Transverse colon (tissue), 4 donors: ENCODE measurements around the gene MAN1C1. TPM values are rescaled to one million over a fixed set of nuclear protein-coding genes. Genes with fewer than 3 reads are reported as not detected.

Source experiments
- DNase-seq: peaks from one replicate; pipeline ENCODE4 v3.0.0-alpha.2; 2019
- H3K27ac ChIP-seq, 4 donors: fragments of 200-600 bp; sonication (generic); 2 replicates each; pipeline ENCODE4 v1.5.1; 2016 to 2018; ENCODE audit warnings: inconsistent platforms in 4 of 4
- H3K27me3 ChIP-seq: fragments of 200-600 bp; sonication (generic); 2 replicates; pipeline ENCODE4 v1.5.1; 2017; ENCODE audit warnings: inconsistent platforms
- H3K36me3 ChIP-seq, 4 donors: fragments of 200-600 bp; sonication (generic); 2 replicates each; pipeline ENCODE4 v1.5.1; 2017 to 2019; ENCODE audit warnings: inconsistent platforms in 4 of 4
- H3K4me1 ChIP-seq, 4 donors: fragments of 200-600 bp; sonication (generic); 2 replicates each; pipeline ENCODE4 v1.5.1; 2017 to 2020; ENCODE audit warnings: inconsistent platforms in 4 of 4
- H3K4me3 ChIP-seq, 4 donors: fragments of 200-600 bp; sonication (generic); 1 replicate in 1 of 4; 2 replicates in 3 of 4; pipeline versions ENCODE4 v1.5.1 to v1.6.1; 2017 to 2019; ENCODE audit warnings: inconsistent platforms in 4 of 4
- H3K9me3 ChIP-seq, 2 donors: fragments of 200-600 bp; sonication (generic); 2 replicates each; pipeline ENCODE4 v1.5.1; 2017 to 2019; ENCODE audit warnings: inconsistent platforms in 2 of 2
- CTCF ChIP-seq, 5 experiments: fragments of 200-600 bp in 3 of 5; fragments of 450-650 bp in 2 of 5; sonication (generic) in 3 of 5; IDR thresholded peaks; 1 replicate in 2 of 5; 2 replicates in 3 of 5; pipeline ENCODE4 v1.5.1; 2016 to 2017; ENCODE audit warnings: antibody characterized with exemption in 5 of 5, inconsistent platforms in 3 of 5, mild to moderate bottlenecking in 2 of 5, moderate library complexity in 1 of 5
- EP300 ChIP-seq: sonication (generic); formaldehyde crosslinking; IDR thresholded peaks from one replicate; pipeline ENCODE4 v1.6.1; 2017; ENCODE audit warnings: antibody characterized with exemption, low read depth
- POLR2A ChIP-seq: fragments of 450-650 bp; IDR thresholded peaks from one replicate; pipeline ENCODE4 v1.6.1; 2016; ENCODE audit warnings: antibody characterized with exemption, mild to moderate bottlenecking, moderate library complexity
- POLR2AphosphoS5 ChIP-seq, 3 donors: sonication (generic); formaldehyde crosslinking; IDR thresholded peaks; one replicate each; pipeline ENCODE4 v1.6.1; 2016; ENCODE audit warnings: antibody characterized with exemption in 3 of 3
- WGBS, 2 donors: methylation state at CpG; one replicate each; pipeline ENCODE4 v1.1.5; 2018; ENCODE audit warnings: low coverage in 1 of 2; 5-methylcytosine and 5-hydroxymethylcytosine counted together
- in situ Hi-C, 4 donors: fragments of 200-750 bp; cut with MboI; loops; one replicate each; pipeline versions ENCODE4 v1.15.0 to v1.15.1; 2017; ENCODE audit warnings: low sequenced_read_pairs in 3 of 4, low pct_ligation_motif_present in 1 of 4, low pct_unique_long_range_greater_than_20kb in 1 of 4
- intact Hi-C: fragments of 100-400 bp; cut with DNase I; formaldehyde crosslinking; loops from one replicate; pipeline ENCODE4 v1.15.1; 2023; ENCODE audit warnings: low total_unique reads
- total RNA-seq, 4 donors: library from RNA; depleted of rRNA; stranded (reverse); fragments of >200 nt; gene quantifications; one replicate each; pipeline ENCODE4 v1.1.0, GENCODE V29; 2016

The MAN1C1 gene
- total RNA-seq, 4 donors from 2014 or later = 2.4 to 6.8 (median 4.3) TPM

GRCh38 chr1:25813734-25814471 is 197.3 kb downstream of the MAN1C1 start:
- in situ Hi-C loops = no loop called here
- DNase-seq = no peak
- Histone ChIP-seq H3K27me3 (no peaks in the 10 kb centered on the region), H3K4me1 (peaks cover 6 to 16% (median 10%) of the 10 kb centered on the region in 4 donors), H3K4me3 (no peak overlapping the region), H3K36me3 (no peaks in the 10 kb centered on the region), H3K9me3 (no peaks in the 10 kb centered on the region), H3K27ac (no peak overlapping the region)
- TF ChIP-seq POLR2AphosphoS5 (IDR thresholded peaks at IDR 0.05) = no peak
- no peak for TF ChIP-seq POLR2A
- no peak for TF ChIP-seq CTCF (IDR thresholded peaks at IDR 0.05)
- WGBS, 2 donors = 83 to 100% methylated on average over 1 to 24 of the region's 24 CpGs
- intact Hi-C loops = loop anchor here (1.0 kb wide), 1 partner anchor 29 kb away; no protein-coding TSS in a partner anchor

- 93 to 100% methylated on average over 1 to 7 of the region's 7 CpGs for WGBS, 2 donors
- in situ Hi-C loops (no loop called here), intact Hi-C loops (loop anchor here (1.0 kb wide), 1 partner anchor 29 kb away; no protein-coding TSS in a partner anchor)
- DNase-seq = no peak
- Histone ChIP-seq H3K36me3 (no peaks in the 10 kb centered on the region), H3K9me3 (no peaks in the 10 kb centered on the region), H3K27me3 (no peaks in the 10 kb centered on the region), H3K27ac (no peak overlapping the region), H3K4me1 (peaks cover 8 to 19% (median 15%) of the 10 kb centered on the region in 4 donors), H3K4me3 (no peak overlapping the region)
- no peak for TF ChIP-seq POLR2A
- TF ChIP-seq EP300 = no peak
- no peak for TF ChIP-seq CTCF (IDR thresholded peaks at IDR 0.05)
- no peak for TF ChIP-seq POLR2AphosphoS5 (IDR thresholded peaks at IDR 0.05)
Measured at GRCh38 chr1:25814549-25815087, 198.0 kb downstream of the MAN1C1 start.

- Histone ChIP-seq H3K9me3 (no peaks in the 10 kb centered on the region), H3K4me1 (peaks cover 8 to 16% (median 15%) of the 10 kb centered on the region in 4 donors), H3K27me3 (no peaks in the 10 kb centered on the region), H3K27ac (no peak overlapping the region), H3K36me3 (no peaks in the 10 kb centered on the region), H3K4me3 (no peak overlapping the region)
- no peak for DNase-seq
- TF ChIP-seq POLR2AphosphoS5 (IDR thresholded peaks at IDR 0.05) = no peak
- no peak for TF ChIP-seq EP300
- TF ChIP-seq POLR2A = no peak
- TF ChIP-seq CTCF (IDR thresholded peaks at IDR 0.05) = no peak
- intact Hi-C loops (no loop called here), in situ Hi-C loops (no loop called here)
- 92 to 93% methylated on average over 7 to 24 of the region's 24 CpGs for WGBS, 2 donors
Measured at GRCh38 chr1:25815208-25816111, 198.9 kb downstream of the MAN1C1 start.

GRCh38 chr1:25816112-25816718 is 199.6 kb downstream of the MAN1C1 start:
- H3K4me1 ChIP-seq = peaks cover 8 to 21% (median 19%) of the 10 kb centered on the region in 4 donors
- no peak for DNase-seq
- intact Hi-C loops = no loop called here
- no peaks in the 10 kb centered on the region for H3K36me3 ChIP-seq
- no peak overlapping the region for H3K4me3 ChIP-seq
- 78 to 82% methylated on average over 5 to 14 of the region's 15 CpGs for WGBS, 2 donors
- TF ChIP-seq POLR2A = no peak
- no peak for TF ChIP-seq EP300
- no peak for TF ChIP-seq POLR2AphosphoS5 (IDR thresholded peaks at IDR 0.05)
- no peak for TF ChIP-seq CTCF (IDR thresholded peaks at IDR 0.05)
- no peak overlapping the region for H3K27ac ChIP-seq
- no peaks in the 10 kb centered on the region for H3K27me3 ChIP-seq
- in situ Hi-C loops = no loop called here
- H3K9me3 ChIP-seq = no peaks in the 10 kb centered on the region
